Fibroblast of skin of abdomen (primary cell): ENCODE data around the gene NCOR1.

Experiments used
- DNase-seq: peaks from one replicate; pipeline ENCODE4 v3.0.0-alpha.2; 2013

The NCOR1 gene

DNA sequence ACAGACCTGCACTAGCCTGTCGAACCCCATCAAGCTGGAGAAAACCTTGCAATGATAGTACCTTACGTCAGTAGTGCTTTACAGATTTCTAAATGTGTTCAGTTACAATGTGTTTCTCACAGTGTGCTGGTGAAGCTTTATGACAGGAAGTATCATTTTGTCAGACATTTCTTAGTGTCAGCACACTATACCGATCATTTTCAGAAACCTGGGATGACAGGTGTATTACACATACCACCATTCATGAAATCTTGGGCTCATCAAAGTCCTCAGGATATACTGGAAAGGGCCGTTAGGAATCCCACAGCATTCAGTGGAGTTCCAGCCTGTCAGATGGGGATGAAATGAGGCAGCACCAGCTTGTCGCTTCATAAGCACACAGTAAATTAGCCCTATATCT lies 188.4 kb downstream of the NCOR1 start:
- no peak for DNase-seq

DNA sequence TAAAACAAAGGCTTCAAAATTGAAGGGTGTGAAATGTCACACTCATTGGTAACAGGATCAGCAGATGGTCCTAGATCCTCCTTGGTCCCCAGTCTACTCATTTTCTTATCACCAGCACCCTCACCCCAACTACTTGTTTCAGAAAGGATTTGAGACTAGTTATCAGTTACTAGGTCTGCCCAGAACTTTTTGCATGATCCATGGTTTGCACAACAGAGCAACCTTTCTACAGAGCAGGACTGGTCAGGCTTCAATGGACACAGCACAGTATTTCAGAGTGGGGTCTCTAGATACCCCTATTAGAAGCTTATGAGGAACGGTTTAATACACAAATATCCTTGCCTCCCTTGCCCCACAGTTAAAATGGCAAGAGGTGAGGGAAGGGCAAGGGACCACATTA lies 190.1 kb downstream of the NCOR1 start:
- no peak for DNase-seq

DNA sequence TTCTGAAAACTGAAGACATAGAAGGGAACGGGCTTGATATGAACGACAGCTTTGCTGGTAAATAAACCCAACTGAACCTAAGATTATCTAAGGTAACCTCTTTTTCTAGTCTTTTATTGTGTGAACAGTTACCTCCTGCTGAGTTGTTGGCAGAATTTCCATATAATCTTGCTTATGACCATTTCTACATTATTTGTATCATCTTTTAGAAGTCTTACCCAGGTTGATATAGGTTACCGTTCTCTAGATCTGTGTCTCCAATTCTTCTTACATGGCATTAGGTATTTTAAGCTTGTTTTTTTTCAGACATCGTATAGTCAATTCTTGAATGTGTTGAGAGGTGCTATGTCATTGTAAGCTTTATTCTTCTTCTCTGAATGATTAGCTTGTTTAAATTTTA lies 191.5 kb downstream of the NCOR1 start:
- no peak for DNase-seq

DNA sequence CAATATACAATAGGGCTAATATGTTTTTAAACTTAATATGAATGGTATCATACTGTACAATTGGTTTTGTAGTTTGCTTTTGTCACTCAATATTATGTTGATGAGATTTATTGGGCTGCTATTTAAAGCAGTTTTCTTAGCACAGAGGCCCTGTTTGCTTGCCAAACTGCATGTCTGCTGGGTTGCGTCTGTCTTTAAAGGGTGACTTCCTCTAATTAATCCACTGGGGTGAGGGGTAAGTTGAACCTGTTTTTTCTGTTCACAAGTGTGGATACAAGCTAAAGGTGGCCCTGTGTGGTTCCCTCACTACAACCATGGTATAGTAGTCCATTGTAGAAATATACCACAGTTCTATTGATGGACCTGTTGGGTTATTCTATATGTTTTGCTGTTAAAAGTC lies 196.0 kb downstream of the NCOR1 start:
- no peak for DNase-seq

DNA sequence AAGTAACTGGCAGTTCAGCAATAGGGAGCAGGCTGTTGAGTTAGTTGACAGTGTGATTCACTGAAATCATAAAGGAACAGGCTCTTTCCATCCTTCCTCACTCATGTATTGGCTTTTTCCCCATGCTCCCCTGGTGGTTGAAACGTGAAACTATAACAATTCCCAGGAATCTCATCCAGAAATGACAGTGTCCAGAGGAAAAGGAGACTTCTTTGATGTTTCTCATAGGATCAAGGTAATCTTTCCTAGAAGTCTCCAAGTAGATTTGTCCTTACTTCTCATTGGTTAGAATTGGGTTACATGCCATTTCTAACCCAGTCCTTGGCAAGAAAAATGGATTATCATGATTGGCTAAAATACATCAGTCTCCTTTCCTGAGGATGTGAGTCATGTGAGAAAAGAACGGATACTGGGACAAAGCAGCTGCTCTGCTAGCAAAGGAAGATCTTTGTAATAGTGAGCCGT lies 201.4 kb downstream of the NCOR1 start:
- DNase-seq = peak; percentile 74

DNA sequence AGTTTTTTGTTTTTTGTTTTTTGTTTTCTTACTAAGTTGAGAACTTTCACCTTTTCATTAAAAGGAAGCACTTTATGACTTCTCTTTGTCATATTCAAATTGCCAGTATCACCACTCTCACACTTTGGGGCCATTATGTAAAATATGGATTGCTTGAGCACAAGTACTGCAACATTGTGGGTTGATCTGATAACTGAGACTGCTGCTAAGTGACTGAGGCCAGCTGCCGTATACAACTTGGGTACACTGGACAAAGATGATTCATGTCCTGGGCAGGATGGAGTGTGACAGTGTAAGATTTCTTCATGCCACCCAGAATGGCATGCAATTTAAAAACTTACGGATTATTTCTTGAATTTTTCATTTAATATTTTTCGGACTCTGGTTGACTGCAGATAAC lies 207.9 kb downstream of the NCOR1 start:
- no peak for DNase-seq

DNA sequence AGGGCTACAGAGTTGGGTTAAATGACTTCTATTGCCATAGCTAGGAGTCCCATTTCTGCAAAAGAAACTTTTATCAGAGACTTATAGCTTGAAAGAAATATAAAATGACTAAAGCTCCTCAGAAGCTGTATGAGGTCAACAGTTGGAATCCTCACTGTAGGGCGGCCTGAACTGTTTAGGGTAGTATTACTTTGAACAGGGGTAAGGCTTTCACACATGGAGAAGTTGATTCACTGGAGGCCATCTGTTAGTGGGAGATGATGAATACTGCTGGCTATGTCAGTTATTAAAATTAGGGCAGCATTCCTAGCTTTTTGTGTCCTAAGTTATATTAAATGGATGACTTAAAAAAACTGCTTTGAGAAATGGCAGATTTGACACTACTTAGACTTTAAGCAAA lies 209.7 kb downstream of the NCOR1 start:
- DNase-seq = no peak

DNA sequence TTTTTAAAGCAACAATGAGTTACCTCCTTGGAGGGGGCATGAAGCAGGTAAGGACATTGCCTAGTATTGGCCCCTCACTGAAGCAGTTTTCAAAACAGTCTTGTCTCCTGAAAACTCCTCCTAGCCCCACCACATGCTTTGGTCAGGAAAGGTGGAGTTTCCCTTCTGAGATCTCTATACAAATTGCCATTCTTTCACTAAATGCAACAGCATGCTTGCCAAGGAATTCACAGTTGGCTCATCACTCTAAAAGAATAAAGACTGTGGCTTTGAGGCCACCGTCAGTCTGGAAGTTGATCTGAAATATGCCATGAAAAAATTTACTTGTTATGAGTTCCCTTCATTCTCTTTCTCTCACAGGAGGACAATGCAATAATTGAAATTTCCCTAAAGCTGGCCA lies 211.5 kb downstream of the NCOR1 start:
- DNase-seq = no peak

DNA sequence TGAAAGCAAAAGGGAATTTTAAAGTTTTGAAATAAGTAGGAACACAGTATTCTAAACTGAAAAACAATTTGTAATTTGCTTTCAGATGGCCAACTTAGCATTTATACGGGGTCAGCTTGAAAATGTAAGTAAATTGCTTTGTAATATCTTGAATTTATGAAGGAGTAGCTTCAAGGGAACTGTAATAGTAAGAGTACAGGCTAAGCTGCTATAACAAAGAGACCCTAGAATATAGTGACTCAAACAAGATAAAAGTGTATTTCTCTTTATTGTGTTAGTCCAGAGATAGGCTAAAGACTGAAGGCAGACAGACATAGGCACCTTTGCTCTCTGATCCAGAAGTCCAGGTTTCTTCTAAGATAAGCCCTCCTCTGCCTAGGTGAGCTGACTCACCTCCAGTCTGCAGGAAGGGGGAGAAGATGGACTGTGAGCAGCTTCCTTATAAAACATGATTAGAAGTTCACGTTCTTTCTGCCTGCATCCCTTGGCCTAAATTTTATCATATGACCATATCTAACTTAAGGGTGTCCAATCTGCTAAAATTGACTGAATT lies 212.6 kb downstream of the NCOR1 start:
- no peak for DNase-seq

DNA sequence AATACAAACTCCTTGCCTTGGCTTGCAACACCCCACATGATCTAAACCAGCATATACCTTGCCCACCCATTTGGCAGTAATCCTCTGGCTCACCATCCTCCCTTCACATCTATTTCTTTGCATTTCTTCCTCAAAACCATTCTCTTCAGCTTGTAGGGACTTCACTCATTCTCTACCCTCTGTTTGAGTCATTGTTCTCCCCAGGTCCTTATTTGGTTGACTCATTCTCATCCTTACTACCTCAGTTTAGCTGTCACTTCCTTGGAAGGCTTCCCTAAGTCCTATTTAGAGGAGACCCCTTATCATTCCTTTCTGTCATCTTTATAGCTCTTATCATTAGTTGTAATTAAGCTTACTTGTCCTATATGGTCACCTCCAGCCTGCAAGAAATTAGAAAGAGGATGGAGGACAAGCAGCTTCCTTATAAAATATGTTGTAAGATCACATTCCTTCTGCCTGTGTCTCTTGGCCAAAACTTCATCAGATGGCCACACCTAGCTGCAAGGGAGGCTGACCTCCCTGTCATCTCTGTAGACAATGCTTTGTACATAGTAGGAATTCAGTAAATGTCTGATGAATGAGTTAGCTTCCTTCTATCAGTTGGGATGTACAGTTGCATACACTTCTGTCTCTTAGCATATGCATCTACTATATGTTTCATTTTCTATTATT lies 214.0 kb downstream of the NCOR1 start:
- no peak for DNase-seq

DNA sequence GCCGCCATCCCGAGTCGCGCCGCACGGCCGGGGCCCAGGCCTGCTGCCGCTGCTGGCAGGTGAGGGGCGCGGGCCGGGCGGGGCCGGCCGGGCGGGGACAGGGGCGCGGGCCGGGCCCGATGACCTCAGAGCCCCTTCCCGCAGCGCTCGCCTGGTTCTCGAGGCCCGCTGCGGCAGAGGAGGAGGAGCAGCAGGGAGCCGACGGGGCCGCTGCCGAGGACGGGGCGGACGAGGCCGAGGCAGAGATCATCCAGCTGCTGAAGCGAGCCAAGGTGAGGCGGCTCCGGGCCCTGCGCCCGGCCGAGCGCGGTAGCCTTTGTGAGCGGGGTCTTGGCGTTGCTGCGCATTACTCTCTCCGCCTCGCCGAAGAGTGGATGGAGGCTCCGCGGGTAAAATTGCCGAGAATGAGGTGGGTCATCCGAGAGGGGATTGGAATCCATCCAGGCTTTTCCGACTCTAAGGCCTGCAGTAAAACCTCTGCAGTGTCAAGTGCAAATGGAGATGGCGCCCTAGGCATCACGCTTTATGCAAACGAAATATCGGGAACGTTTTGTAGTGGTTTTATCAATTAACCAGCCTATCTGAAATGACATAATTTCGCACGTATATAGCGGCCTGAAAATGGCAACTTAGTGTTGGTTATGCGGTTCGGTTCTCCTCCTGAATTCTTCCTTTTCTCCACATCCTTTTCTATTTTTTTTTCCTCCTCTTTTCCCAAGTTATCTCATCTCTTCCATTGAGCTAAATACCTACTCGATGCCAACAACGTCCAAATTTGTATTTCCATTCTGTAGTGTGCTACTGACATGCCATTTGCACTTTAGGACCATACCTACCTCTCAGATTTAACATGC lies 215.1 kb downstream of the NCOR1 start:
- peak; percentile 25 for DNase-seq

DNA sequence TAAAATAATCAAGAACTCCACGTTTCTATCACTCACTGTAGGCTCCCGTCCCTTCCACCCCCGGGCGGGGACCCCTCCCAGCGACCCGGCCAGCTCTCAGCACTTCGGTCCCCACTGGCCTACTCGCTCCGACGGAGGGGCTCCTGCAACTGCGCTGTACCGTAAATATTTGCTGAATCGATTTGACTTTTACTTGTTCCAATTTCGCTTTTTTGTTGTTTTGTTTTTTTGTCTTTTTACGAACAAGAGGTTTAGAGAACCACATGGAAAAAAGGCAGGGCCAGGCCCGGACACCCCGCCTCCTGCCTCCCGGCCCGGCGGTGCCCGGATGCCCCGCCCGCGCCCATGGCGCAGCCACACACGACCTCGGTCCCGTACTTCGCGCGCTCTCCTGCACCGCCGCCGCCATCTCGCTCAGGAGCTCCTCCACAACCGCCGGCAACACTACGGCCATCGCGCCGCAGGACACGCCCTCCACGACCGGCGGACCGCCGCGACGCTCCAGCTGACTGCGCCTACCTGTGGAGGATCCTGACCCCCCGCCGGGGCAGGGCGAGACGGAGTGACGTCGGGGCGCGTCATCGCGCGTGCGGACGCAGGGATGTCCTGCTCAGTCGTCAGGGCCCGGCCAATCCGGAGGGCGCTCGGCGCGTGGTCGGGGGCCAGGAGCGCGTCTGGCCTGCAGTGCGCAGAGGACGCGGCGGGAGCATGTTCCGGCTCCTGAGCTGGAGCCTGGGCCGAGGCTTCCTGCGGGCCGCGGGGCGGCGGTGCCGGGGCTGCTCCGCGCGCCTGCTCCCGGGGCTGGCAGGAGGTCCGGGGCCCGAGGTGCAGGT lies 216.0 kb downstream of the NCOR1 start, which contains the start of the genes TTC19 and ZSWIM7:
TSS of gene TTC19 (plus strand) at position 684 of the 833 bp plus-strand sequence. CDS start at position 709, 25 bp downstream.
TSS of gene ZSWIM7 (minus strand) at position 564 of the 833 bp plus-strand sequence. CDS start at position 454, 110 bp downstream.
- DNase-seq = peak; percentile 94

DNA sequence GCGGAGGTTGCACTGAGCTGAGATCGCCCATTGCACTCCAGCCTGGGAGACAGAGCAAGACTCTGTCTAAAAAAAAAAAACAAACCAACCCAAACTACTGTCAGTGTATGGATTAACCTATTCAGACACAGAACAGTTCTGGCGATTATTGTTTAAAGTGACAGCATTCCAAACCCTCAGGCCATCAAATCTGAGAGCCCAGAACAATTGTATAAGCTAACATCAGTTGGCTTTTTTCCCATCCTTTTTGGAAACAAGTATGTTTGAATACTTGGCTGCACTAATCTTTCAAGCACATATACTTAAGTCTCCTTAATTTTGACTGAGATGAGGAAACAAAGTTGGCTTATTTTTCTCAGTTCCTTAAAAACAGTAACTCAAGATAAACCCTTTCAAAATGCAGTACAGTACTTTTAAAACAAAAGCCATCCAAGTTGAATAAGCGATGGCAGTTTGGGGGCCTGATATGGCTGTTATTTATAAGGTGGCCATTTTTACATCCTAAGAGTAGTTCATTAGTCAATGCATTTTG lies 217.2 kb downstream of the NCOR1 start:
- no peak for DNase-seq

DNA sequence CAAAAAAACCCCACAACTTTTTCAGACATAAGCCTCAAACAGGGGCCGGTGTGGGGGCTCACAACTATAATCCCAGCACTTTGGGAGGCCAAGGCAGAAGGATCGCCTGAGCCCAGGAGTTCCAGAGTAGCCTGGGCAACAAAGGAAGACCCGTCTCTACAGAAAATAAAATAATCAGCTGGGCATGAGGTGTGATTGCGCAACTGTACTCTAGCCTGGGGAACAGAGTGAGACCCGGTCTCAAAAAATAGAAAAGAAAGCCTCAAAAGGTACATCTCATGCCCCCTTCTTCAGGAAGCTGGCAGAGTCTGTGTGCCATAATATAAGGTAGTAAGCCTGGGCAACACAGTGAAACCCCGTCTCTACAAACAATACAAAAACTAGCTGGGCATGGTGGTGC lies 219.0 kb downstream of the NCOR1 start:
- DNase-seq = no peak

DNA sequence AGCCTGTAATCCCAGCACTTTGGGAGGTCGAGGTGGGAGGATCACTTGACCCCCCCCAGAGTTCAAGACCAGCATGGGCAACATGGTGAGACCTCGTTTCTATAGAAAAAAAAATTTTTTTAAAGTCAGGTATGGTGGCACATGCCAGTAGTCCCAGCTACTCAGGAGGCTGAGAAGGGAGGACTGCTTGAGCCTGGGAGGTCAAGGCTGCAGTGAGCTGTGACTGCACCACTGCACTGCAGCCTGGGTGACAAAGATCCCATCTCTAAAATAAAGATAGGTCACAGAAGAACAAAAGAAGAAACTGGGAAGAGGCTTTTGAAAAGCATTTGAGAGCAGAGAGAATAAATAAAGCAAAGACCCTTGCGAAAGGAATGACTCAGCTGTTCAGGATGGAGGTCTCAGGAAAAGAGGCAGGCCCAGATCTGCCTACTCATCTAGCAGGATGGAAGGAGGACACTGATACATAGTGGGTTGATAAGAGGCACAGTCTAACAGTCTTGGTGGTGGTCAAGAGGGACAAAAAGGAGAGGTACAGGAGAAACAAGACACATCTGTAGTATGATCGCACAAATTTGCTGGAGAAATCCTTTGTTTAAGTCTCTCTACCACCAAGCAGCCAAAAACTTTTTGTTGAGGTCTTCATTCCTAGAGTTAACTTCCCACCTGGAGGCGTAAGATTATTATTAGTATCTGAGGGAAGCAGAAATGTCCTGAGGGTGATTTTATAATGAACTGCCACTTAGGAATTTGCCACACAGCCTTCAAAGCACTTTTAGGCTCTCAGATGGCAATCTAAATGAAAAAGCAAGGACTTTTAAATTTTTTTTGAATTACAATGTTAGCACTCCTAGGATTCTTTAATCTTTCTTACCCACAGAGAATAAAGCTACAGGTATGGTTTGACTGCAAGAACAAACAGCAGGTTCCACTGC lies 233.4 kb downstream of the NCOR1 start:
- peak; percentile 53 for DNase-seq

DNA sequence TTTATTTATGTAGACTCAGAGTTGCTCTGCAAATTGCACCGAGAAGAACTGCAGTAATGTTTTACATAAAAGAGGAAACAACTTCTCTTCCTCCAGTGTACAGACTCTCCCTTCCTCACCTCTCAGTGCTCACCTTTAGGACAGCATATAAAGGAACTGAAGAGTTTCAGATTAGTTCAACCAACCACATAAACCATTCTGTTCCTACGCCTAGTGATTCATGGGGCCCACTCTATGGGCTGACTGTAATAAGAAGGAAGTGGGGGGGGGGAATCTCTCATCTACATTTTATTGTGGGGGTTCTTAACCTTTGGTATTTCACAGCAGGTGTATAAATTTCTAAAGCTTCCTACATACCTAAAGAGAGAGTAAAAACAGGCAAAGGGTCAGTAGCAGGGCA lies 234.1 kb downstream of the NCOR1 start:
- DNase-seq = no peak
